ENCODE data around the gene TAF8. TPM values are rescaled to one million over a fixed set of nuclear protein-coding genes. Genes with fewer than 3 reads are reported as not detected.

Gene TAF8
- total RNA-seq, 4 donors from 2014 or later, result 16.3 to 49.2 (median 35.6) TPM

- no peaks in the 10 kb centered on the region for H3K9me3 ChIP-seq
- H3K27ac ChIP-seq, result no peak overlapping the region
- no peaks in the 10 kb centered on the region for H3K36me3 ChIP-seq
- intact Hi-C loops (cut with DNase I; ENCODE audit: low total_unique reads), result no loop called here
- DNase-seq (no peak), ATAC-seq (no peak)
- in situ Hi-C loops (cut with MboI; ENCODE audit: low sequenced_read_pairs in 4 of 4), result no loop called here
- peaks cover 0 to 16% of the 10 kb centered on the region in 2 donors for H3K4me1 ChIP-seq
- no peaks in the 10 kb centered on the region for H3K27me3 ChIP-seq
- TF ChIP-seq CTCF (IDR thresholded peaks at IDR 0.05 in 4 of 5, conservative IDR thresholded peaks at IDR 0.05 in 1 of 5) (no peak), POLR2A (IDR thresholded peaks at IDR 0.05) (no peak)
- H3K4me3 ChIP-seq, result no peak overlapping the region
Observed at GRCh38 chr6:42009844-42010184, 40.5 kb upstream of the TAF8 start.

DNA sequence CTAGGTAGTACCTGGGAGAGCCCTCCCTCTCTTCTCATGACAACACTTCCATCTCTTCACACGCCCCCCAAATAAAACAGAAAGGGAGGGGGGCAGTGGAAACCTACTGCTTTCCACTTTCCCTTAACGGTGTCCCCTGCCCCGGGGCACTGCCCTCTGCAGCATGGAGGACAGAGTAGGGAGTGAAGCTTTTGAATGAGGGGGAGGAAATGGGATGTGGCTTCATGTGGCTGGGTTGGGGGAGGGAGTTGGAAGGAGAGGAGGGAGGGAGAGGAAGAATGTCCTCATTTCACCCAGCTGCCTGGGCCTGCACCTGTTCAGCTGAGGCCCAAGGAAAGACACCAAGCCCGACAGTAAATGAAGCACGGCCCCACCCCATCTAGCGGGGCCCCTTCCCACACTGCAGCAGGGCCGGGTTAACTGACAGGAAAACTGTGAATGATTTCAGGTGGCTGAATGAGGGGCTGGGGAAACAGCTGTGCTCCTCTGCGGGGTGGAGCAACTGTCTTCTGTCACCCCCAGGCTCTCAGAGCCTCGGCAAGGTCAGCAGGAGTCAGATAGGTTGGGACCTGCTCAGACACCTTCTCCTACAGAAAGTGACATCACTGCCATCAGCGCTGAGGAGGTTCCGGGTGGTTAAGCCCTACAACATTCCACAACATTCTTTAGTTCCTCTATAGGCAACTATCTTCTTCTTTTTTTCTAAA is 40.0 kb upstream of the TAF8 start:
- in situ Hi-C loops (cut with MboI; ENCODE audit: low sequenced_read_pairs in 4 of 4) (no loop called here), intact Hi-C loops (cut with DNase I; ENCODE audit: low total_unique reads) (no loop called here)
- Histone ChIP-seq H3K27ac (no peak overlapping the region), H3K36me3 (no peaks in the 10 kb centered on the region), H3K4me3 (no peak overlapping the region), H3K9me3 (no peaks in the 10 kb centered on the region), H3K4me1 (peaks cover 0 to 16% of the 10 kb centered on the region in 2 donors), H3K27me3 (no peaks in the 10 kb centered on the region)
- no peak for TF ChIP-seq CTCF (IDR thresholded peaks at IDR 0.05 in 4 of 5, conservative IDR thresholded peaks at IDR 0.05 in 1 of 5)
- TF ChIP-seq POLR2A (IDR thresholded peaks at IDR 0.05), result no peak
- ATAC-seq (no peak), DNase-seq (no peak)

DNA sequence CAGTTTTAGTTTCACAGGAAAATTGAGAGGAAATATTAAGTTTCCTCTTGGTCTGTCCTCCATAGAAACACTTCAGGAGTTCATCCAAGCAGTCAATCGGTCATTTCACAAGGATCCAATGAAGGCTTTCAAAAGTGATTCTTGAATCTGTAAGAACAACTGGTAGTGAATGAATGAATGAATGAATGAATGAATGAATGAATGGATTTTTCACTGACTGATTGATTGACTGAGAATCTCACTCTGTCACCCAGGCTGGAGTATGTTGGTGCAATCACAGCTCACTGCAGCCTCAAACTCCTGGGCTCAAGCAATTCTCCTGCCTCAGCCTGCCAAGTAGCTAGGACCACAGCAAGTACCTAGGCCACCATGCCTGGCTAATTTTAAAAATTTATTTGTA is 39.4 kb upstream of the TAF8 start:
- peaks cover 0 to 16% of the 10 kb centered on the region in 2 donors for H3K4me1 ChIP-seq
- H3K36me3 ChIP-seq, result no peaks in the 10 kb centered on the region
- H3K27ac ChIP-seq, result no peak overlapping the region
- no peaks in the 10 kb centered on the region for H3K9me3 ChIP-seq
- intact Hi-C loops (cut with DNase I; ENCODE audit: low total_unique reads) (no loop called here), in situ Hi-C loops (cut with MboI; ENCODE audit: low sequenced_read_pairs in 4 of 4) (no loop called here)
- no peak overlapping the region for H3K4me3 ChIP-seq
- TF ChIP-seq CTCF (IDR thresholded peaks at IDR 0.05 in 4 of 5, conservative IDR thresholded peaks at IDR 0.05 in 1 of 5) (no peak), POLR2A (IDR thresholded peaks at IDR 0.05) (no peak)
- no peaks in the 10 kb centered on the region for H3K27me3 ChIP-seq
- no peak for ATAC-seq
- DNase-seq, result no peak

DNA sequence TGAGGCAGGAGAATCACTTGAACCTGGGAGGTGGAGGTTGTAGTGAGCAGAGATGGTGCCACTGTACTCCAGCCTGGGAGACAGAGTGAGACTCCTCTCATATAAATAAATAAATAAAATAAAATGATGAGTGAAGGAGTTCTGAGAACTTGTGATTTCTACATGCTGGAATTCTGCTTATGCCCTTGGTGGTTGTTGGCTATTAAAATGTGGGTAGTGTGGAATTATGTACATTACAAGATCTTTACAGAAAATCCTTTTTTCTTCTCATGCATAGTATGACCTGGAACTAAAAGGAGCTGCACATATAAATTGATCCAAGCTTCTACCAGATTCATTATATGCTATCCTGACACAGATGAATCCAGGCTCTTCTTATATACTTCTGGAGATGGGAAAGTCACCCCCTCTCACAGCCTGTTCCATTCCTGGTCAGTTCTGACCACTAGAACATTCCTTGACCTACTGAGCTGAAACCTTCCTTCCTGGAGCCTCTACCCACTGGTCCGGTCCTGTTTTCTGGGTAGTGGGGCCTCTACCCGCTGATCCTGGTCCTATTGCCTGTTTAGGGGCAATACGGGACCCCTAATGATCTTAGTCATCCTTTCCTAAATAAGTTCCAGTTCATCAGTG is 37.7 kb upstream of the TAF8 start:
- ATAC-seq, result no peak
- no peaks in the 10 kb centered on the region for H3K36me3 ChIP-seq

DNA sequence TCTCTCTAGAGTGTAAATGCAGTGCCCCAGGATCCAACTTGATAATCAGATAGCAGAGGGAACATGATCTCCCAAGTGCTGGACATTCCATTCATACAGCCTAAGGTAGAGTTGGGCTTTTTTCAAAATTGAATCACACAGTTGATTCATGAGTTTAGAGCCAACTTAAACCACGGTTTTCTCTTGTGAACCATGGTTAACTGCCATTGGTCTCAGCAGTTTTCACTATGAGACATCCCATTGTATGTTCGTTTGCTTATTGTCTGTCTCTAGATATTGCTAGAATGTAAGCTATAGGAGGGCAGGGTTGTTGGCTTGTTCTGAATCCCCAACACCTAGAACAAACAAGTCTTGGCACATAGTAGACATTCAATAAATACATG is 37.2 kb upstream of the TAF8 start:
- no peak overlapping the region for H3K27ac ChIP-seq
- no peak for TF ChIP-seq CTCF (IDR thresholded peaks at IDR 0.05 in 4 of 5, conservative IDR thresholded peaks at IDR 0.05 in 1 of 5)
- TF ChIP-seq POLR2A (IDR thresholded peaks at IDR 0.05), result no peak

More for the DNA sequence above, 37.7 kb upstream of the TAF8 start:
- H3K4me3 ChIP-seq, result no peak overlapping the region
- in situ Hi-C loops (cut with MboI; ENCODE audit: low sequenced_read_pairs in 4 of 4), result no loop called here
- no peaks in the 10 kb centered on the region for H3K9me3 ChIP-seq
- no peak for DNase-seq
- H3K4me1 ChIP-seq, result peaks cover 0 to 16% of the 10 kb centered on the region in 2 donors
- H3K27me3 ChIP-seq, result no peaks in the 10 kb centered on the region
- TF ChIP-seq POLR2A (IDR thresholded peaks at IDR 0.05), result no peak
- intact Hi-C loops (cut with DNase I; ENCODE audit: low total_unique reads), result no loop called here
- H3K27ac ChIP-seq, result no peak overlapping the region

More for the DNA sequence above, 37.2 kb upstream of the TAF8 start:
- Histone ChIP-seq H3K4me3 (no peak overlapping the region), H3K27me3 (no peaks in the 10 kb centered on the region), H3K36me3 (no peaks in the 10 kb centered on the region), H3K4me1 (peaks cover 0 to 16% of the 10 kb centered on the region in 2 donors), H3K9me3 (no peaks in the 10 kb centered on the region)
- in situ Hi-C loops (cut with MboI; ENCODE audit: low sequenced_read_pairs in 4 of 4) (no loop called here), intact Hi-C loops (cut with DNase I; ENCODE audit: low total_unique reads) (no loop called here)
- ATAC-seq (no peak), DNase-seq (no peak)
